ENCODE results near the gene STRIP1.

STRIP1 gene

GRCh38 chr1:110053552-110054428 lies 19.4 kb downstream of the STRIP1 start:
- DNase-seq (ENCODE audit: low read depth): no peak

DNA sequence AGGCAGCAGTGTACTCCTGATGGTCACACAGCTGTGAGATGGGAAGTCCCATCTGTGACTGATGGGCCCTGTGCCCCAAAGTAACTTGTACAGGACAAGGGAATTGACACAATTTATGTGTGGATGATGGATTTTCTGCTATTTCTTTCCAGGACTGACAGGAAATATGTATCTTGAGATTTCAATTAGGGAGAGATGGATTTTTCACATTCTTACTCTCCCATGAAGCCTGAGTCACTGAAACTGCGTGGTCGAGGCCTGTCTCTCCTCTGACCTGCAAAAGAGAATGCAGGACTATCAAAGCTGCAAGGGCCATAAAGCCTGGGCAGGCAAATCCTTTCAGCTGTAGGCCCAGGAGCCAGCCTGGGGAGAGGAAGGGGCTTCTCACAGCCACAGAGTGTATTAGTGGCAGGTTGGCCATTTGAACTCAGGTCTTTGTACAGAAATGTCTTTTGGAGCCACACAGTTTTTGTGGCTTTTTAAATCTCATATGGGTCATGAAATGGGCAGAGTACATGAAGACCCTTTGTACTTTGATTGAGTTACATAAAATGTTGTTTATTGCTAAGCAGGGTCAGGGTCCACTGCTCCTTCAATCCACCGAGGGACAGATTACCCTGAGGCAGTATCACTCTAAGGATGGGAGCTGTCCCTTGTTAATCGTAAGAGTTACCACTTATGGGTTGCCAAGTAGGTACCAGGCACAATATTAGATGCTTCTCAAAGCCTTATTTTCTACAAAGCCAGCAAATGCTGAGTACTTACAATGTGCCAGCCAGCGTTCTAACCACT lies 21.3 kb downstream of the STRIP1 start:
- DNase-seq (ENCODE audit: low read depth): no peak

DNA sequence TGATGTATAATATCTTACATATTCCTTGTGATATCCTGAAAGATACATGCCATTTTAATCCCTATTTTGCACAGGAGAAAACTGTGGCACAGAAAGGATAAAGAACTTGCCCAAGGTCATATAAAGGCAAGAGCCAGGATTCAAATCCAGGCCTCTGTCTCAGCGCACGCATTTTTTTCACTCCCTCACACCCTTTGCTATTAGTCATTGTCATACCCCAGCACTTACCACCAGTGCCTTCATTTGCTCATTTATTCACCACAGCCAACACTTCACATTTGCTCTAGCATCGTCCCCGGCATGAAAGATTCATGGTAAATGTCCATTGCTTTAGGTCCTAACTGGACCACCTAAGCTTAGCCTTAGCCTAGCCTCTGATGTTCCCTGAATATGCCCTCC lies 21.9 kb downstream of the STRIP1 start:
- DNase-seq (ENCODE audit: low read depth): no peak

DNA sequence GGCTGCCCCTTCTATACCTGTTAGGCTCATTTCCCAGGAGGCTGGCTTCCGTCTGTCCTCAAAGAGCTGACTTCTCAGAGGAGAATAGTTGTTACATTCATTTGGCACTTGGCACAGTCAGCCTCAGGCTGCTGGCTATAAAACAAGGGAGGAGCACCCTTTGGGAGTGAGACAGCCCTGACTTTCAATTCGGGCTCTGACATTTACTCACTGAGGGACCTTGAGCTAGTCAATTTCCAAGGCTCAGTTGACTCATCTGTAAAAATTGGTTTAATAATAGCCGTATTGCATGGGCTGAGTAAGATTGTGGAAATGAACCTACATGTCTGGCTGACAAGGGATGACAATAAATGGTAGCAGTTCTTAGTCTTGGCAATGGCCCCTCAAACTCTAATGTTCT lies 22.4 kb downstream of the STRIP1 start:
- DNase-seq (ENCODE audit: low read depth): peak; percentile 70

DNA sequence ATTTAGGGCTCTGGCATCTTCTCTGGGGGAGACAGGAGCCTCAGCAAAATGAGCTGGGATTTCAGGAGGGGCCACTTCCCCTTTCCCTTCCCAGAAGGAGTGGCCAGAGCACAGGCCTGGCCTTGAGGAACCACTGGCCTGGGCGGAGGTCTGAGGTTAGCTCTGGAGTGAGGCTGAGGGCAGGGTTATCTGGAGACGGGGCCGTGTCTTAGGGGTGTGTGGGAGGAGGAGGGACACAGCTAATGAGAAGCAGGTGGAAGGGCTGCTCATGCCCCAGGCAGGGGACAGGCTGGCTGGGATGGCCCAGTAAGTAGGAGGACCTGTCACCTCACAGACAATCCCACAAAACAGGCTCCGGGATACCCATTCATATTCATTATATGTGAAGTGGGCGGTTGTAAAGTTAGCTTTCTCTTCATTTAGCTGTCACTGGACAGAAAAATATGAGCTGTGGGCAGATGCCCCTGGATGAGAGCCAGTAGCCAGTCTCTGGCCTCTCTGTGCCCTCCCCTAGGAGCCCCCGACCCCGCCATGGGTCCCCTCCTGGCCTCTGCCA lies 23.6 kb downstream of the STRIP1 start:
- DNase-seq (ENCODE audit: low read depth): no peak

- DNase-seq (ENCODE audit: low read depth): no peak
Observed at GRCh38 chr1:110058591-110058990, 24.2 kb downstream of the STRIP1 start.

- DNase-seq (ENCODE audit: low read depth): no peak
Observed at GRCh38 chr1:110059133-110059863, 24.9 kb downstream of the STRIP1 start.

DNA sequence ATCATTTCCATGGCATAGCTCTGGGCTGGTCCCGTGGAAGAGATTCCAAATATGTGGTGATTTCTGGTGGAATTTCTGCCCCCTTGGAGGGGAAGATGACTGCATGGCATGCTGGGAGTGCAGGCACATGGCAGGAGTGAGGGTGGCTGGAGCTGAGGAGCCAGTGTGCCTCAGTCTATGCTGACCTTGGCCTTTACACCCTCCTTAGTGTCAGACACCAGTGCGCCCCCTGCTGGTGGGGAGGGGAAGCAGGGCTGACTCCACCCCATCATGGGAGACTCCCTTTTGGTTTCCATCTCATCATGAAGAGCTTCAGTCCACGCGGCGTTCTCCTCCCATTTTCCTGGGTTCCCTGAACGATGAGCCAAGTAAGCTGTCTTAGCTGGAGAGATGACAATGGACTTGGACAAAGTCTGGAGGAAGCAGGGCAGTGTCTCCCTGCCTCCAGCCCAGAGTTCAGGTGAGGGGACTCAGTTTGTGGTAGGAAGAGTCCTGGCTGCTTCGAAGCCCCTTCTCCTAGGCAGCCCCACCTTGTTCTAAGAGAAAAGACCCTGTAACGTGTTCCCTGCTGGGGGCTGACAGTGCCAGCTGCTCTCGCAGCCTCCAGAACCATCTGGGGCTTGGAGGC lies 25.7 kb downstream of the STRIP1 start:
- no peak for DNase-seq (ENCODE audit: low read depth)

- no peak for DNase-seq (ENCODE audit: low read depth)
Observed at GRCh38 chr1:110060662-110061060, 26.2 kb downstream of the STRIP1 start.

DNA sequence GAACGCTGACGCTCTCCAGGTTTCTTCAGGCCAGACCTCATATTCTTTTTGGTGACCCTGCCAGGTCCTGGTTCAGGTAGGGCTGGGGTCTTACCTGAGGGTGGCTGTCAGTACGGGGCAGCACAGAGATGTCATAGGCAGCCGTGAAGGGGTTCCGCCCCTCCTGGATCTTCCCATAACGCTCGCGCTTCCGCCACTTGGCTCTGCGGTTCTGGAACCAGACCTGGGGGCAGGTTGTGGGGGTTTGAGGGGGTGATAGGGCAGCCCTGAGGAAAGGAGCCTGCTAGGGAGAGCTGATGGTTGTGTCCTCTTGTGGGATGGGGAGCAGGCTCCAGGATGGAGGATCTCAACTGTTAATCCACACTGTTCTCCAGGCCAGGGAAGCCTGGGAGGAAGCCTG lies 26.9 kb downstream of the STRIP1 start:
- DNase-seq (ENCODE audit: low read depth): no peak

GRCh38 chr1:110062612-110063011 lies 28.2 kb downstream of the STRIP1 start:
- DNase-seq (ENCODE audit: low read depth): no peak

DNA sequence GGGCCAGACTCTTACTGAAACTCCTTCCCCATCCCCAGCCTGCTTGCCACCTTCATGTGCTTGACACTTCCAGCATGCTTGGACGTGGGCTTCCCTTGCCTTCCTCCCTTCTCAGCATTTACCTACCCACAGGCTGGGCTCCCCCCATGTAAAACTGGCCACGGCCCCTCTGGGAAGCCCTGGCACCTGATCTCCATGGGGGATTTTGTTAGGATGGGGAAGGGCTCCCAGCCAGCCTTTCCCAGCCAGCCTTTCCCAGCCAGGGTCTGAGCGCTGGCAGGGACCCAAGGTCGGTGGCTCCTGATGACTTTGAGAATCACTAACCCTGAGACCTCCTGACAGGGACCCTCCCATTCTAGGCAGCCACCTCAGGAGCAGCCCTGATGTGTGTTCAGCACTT lies 29.4 kb downstream of the STRIP1 start:
- DNase-seq (ENCODE audit: low read depth): no peak

DNA sequence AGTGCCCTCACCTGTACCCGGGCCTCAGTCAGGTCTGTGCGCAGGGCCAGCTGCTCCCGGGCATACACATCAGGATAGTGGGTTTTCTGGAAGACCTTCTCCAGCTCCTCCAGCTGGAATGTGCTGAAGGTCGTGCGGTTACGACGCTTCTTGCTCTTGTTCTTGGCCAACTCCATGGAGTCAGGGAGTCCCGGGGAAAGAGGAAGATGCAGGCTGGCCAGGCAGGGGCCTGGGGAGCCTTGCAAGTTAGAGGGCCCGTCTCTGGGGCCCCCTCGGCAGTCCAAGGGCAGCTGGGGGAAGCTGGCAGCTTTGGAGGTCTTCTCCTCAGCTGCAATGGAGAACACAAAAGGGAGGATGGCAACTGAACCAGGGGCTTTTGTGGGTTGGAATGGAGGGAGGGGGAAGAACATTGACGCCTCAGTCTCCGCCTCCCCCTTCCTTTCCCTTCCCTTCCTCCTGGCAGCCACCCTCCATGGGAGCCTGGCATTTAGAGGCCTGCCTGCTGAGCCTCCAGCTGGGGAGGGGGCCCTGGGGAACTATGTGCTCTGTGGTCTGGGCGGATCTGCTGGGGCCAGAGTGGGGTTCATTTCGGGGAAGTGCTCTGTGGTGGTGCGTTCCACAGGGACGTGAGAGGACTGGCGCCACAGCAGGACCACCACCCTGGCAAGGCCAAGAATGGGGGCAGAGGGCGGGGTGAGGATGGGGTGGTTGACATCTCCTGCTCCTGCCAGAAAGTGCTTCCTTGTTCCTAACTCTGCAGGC lies 30.3 kb downstream of the STRIP1 start:
- no peak for DNase-seq (ENCODE audit: low read depth)

- no peak for DNase-seq (ENCODE audit: low read depth)
Observed at GRCh38 chr1:110065841-110066240, 31.4 kb downstream of the STRIP1 start.

GRCh38 chr1:110067479-110067892 lies 33.1 kb downstream of the STRIP1 start:
- no peak for DNase-seq (ENCODE audit: low read depth)

- DNase-seq (ENCODE audit: low read depth): no peak
Observed at GRCh38 chr1:110067893-110068645, 33.6 kb downstream of the STRIP1 start.

- no peak for DNase-seq (ENCODE audit: low read depth)
Observed at GRCh38 chr1:110068646-110069403, 34.4 kb downstream of the STRIP1 start.

GRCh38 chr1:110069404-110070281 lies 35.2 kb downstream of the STRIP1 start:
- DNase-seq (ENCODE audit: low read depth): no peak

- DNase-seq (ENCODE audit: low read depth): no peak
Observed at GRCh38 chr1:110070282-110070669, 35.9 kb downstream of the STRIP1 start.
